Body of pancreas (tissue), 4 donors: ENCODE data around the gene FAM184B.

Source experiments
- CTCF ChIP-seq, 7 experiments: fragments of 450-650 bp in 4 of 7; fragments of 200-600 bp in 3 of 7; sonication (generic) in 3 of 7; IDR thresholded peaks; one replicate each; pipeline ENCODE4 v1.5.1; 2016 to 2019; ENCODE audit warnings: antibody characterized with exemption in 7 of 7
- POLR2A ChIP-seq, 3 donors: fragments of 450-650 bp; IDR thresholded peaks; one replicate each; pipeline ENCODE4 v1.6.1; 2016; ENCODE audit warnings: antibody characterized with exemption in 3 of 3, mild to moderate bottlenecking in 2 of 3

DNA sequence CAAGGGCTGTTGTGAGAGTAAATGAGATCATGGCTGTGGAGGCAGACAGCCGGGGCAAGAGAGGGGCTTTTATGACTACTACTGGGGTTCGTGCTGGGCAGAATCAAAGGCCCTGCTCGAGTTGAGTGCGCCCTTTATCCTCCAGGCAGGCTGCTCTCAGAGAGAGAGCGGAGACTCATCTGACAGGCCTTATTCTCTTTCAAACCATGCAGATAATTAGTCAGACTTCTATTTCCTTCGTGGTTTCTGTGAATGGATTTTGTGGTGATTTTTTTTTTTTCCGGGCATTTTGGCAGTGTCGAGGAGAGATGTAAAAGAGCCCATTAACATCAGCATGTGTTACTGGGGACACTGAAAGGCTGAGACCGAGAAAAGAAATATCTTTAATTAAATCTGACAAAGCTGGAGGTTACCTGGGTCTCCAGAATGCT, 93.4 kb downstream of the FAM184B start:
- TF ChIP-seq CTCF (IDR thresholded peaks at IDR 0.05): no peak
- TF ChIP-seq POLR2A (IDR thresholded peaks at IDR 0.05): no peak
